Measurements from ENCODE around the gene TSPY4. TPM values are rescaled to one million over a fixed set of nuclear protein-coding genes. Genes with fewer than 3 reads are reported as not detected.
"Not testable (repeated sequence)": the region's sequence is repeated elsewhere in the genome, so short reads cannot be mapped to it uniquely, and the experiment has no call there.

Gene TSPY4, protein sequence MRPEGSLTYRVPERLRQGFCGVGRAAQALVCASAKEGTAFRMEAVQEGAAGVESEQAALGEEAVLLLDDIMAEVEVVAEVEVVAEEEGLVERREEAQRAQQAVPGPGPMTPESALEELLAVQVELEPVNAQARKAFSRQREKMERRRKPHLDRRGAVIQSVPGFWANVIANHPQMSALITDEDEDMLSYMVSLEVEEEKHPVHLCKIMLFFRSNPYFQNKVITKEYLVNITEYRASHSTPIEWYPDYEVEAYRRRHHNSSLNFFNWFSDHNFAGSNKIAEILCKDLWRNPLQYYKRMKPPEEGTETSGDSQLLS
- total RNA-seq: not detected in 2 replicates

GRCh38 chrY:9337164-9337563 is at the start of gene TSPY4:
TSPY4 (plus strand) TSS chrY:9337464; CDS start chrY:9337510, 46 bp downstream.
- H3K4me1 Mint-ChIP-seq (ENCODE audit: low read depth); H3K27me3 Mint-ChIP-seq (ENCODE audit: insufficient read depth); H3K9me3 Mint-ChIP-seq; intact Hi-C loops (cut with micrococcal nuclease); H3K4me3 Mint-ChIP-seq; H3K36me3 Mint-ChIP-seq (ENCODE audit: low read depth); H3K27ac Mint-ChIP-seq; DNase-seq (ENCODE audit: low spot score): not testable (repeated sequence)

- DNase-seq (ENCODE audit: low spot score): no peak
- H3K4me3 Mint-ChIP-seq: no peak overlapping the region
- no peaks in the 10 kb centered on the region for H3K9me3 Mint-ChIP-seq
- H3K36me3 Mint-ChIP-seq (ENCODE audit: low read depth): no peaks in the 10 kb centered on the region
- H3K27ac Mint-ChIP-seq: no peak overlapping the region
- intact Hi-C loops (cut with micrococcal nuclease): no loop called here
- H3K27me3 Mint-ChIP-seq (ENCODE audit: insufficient read depth): no peaks in the 10 kb centered on the region
- no peaks in the 10 kb centered on the region for H3K4me1 Mint-ChIP-seq (ENCODE audit: low read depth)
Observed at GRCh38 chrY:9320996-9321395, 16.3 kb upstream of the TSPY4 start.

GRCh38 chrY:9357497-9357896 is 20.2 kb downstream of the TSPY4 start, which contains the start of gene TSPY8:
TSPY8 (plus strand) TSS chrY:9357797; CDS start chrY:9357843, 46 bp downstream.
- H3K27me3 Mint-ChIP-seq (ENCODE audit: insufficient read depth); intact Hi-C loops (cut with micrococcal nuclease); H3K27ac Mint-ChIP-seq; H3K9me3 Mint-ChIP-seq; H3K4me1 Mint-ChIP-seq (ENCODE audit: low read depth); H3K36me3 Mint-ChIP-seq (ENCODE audit: low read depth); DNase-seq (ENCODE audit: low spot score); H3K4me3 Mint-ChIP-seq: not testable (repeated sequence)

Other genes starting within 250 kb of the TSPY4 start
- gene TSPY8, start 20.3 kb downstream of the TSPY4 start, total RNA-seq: not detected in 2 replicates
- gene TSPY3, start 61.0 kb downstream of the TSPY4 start, total RNA-seq: not detected in 2 replicates
- gene TSPY1, start 129.5 kb downstream of the TSPY4 start, total RNA-seq: not detected in 2 replicates
- not detected in 2 replicates for gene TSPY9, start 149.8 kb downstream of the TSPY4 start, total RNA-seq
- gene TSPY10, start 190.4 kb downstream of the TSPY4 start, total RNA-seq: not detected in 2 replicates

All from activated T-helper 1 cell treated with anti-CD3 and anti-CD28 coated beads, Interleukin-12 subunit alpha, Interleukin-12 subunit beta, Interleukin-2, Interleukin-4 antibody, amounts not matched to agents 30 ng/mL and 10 ng/mL and 1 ng/mL, durations not matched to agents 14 hours and 24 hours and 36 hours (primary cell).